Measurements from ENCODE around the gene NINJ1.

Gene NINJ1

GRCh38 chr9:93134015-93134739 lies at the start of gene NINJ1:
TSS of gene NINJ1 (minus strand) at chr9:93134251. CDS start at chr9:93134217, 34 bp downstream.
- DNase-seq = no peak

- DNase-seq = no peak
Observed at GRCh38 chr9:93183131-93183662, 49.1 kb upstream of the NINJ1 start.

- no peak for DNase-seq
Observed at GRCh38 chr9:93182572-93182971, 48.5 kb upstream of the NINJ1 start.

- DNase-seq = no peak
Observed at GRCh38 chr9:93181672-93182435, 47.8 kb upstream of the NINJ1 start.

GRCh38 chr9:93180938-93181337 lies 46.9 kb upstream of the NINJ1 start:
- DNase-seq = no peak

- DNase-seq = no peak
Observed at GRCh38 chr9:93178851-93179786, 45.1 kb upstream of the NINJ1 start.

GRCh38 chr9:93177676-93178075 lies 43.6 kb upstream of the NINJ1 start:
- DNase-seq = no peak

GRCh38 chr9:93174976-93175375 lies 40.9 kb upstream of the NINJ1 start:
- DNase-seq = no peak

- no peak for DNase-seq
Observed at GRCh38 chr9:93173365-93174051, 39.5 kb upstream of the NINJ1 start.

- no peak for DNase-seq
Observed at GRCh38 chr9:93172666-93173364, 38.8 kb upstream of the NINJ1 start.

- no peak for DNase-seq
Observed at GRCh38 chr9:93171261-93171990, 37.4 kb upstream of the NINJ1 start.

- no peak for DNase-seq
Observed at GRCh38 chr9:93170571-93170970, 36.5 kb upstream of the NINJ1 start.

GRCh38 chr9:93169444-93169843 lies 35.4 kb upstream of the NINJ1 start:
- DNase-seq = no peak

- no peak for DNase-seq
Observed at GRCh38 chr9:93168581-93168980, 34.5 kb upstream of the NINJ1 start.

- DNase-seq = no peak
Observed at GRCh38 chr9:93167838-93168237, 33.8 kb upstream of the NINJ1 start.

- DNase-seq = no peak
Observed at GRCh38 chr9:93167185-93167584, 33.1 kb upstream of the NINJ1 start.

- DNase-seq = no peak
Observed at GRCh38 chr9:93166699-93167098, 32.6 kb upstream of the NINJ1 start.

GRCh38 chr9:93164085-93164484 lies 30.0 kb upstream of the NINJ1 start:
- no peak for DNase-seq

GRCh38 chr9:93161786-93162562 lies 27.9 kb upstream of the NINJ1 start:
- no peak for DNase-seq

All from NCI-H2227 treated with DMSO at 0.1 percent for 48 hours (cell line).